ENCODE results near the gene CAPN15. TPM values are rescaled to one million over a fixed set of nuclear protein-coding genes. Genes with fewer than 3 reads are reported as not detected.
A peak's percentile ranks its signal among the peaks of the same experiment; 100 is the strongest.
"Not testable (repeated sequence)": the region's sequence is repeated elsewhere in the genome, so short reads cannot be mapped to it uniquely, and the experiment has no call there.

CAPN15 gene
- total RNA-seq, 1 donor from 2014 or later, result 60.3 TPM

DNA sequence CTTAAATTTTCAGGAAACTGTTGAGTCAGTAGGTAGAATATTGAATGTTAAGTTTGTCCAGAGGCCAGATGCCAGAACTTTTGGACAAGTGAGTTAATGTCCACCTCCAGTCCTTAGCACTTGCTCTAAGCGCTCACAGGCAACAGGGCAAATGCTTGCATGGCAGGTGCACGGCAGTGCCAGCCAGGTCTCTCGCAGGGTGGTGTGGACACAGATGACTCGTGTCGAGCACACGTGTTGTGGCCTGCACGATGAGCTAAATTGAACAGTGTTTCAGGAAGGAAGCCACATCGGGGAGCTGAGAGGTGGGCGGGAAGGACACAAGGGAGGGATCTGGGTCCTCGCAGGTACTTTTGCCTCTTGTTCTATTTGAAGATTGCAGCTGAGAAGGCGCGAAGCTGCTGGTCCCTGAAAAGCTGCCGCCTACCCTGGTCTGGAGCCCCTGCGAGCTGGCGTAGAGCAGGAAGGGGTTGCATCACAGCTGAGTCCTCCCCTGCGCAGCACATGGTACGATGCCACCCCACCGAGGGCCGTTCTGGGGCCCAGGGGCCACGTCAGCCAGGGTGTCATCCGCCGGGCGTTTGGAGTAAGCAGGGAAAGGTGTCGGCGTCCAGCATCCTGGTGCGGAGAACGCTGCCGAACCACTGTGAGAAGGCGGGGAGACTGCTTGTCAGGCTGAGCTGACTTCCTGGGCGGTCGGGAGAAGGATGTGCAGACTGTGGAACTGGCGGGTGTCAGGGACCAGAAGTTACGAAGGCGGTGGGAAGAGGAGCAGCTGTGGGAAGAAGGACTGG, 68.6 kb downstream of the CAPN15 start:
- TF ChIP-seq, protein P1, sequence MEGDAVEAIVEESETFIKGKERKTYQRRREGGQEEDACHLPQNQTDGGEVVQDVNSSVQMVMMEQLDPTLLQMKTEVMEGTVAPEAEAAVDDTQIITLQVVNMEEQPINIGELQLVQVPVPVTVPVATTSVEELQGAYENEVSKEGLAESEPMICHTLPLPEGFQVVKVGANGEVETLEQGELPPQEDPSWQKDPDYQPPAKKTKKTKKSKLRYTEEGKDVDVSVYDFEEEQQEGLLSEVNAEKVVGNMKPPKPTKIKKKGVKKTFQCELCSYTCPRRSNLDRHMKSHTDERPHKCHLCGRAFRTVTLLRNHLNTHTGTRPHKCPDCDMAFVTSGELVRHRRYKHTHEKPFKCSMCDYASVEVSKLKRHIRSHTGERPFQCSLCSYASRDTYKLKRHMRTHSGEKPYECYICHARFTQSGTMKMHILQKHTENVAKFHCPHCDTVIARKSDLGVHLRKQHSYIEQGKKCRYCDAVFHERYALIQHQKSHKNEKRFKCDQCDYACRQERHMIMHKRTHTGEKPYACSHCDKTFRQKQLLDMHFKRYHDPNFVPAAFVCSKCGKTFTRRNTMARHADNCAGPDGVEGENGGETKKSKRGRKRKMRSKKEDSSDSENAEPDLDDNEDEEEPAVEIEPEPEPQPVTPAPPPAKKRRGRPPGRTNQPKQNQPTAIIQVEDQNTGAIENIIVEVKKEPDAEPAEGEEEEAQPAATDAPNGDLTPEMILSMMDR (conservative IDR thresholded peaks at IDR 0.05), result no peak
- Mint-ChIP-seq H3K36me3 (ENCODE audit: low read depth) (peaks cover 6% of the 10 kb centered on the region), H3K27me3 (ENCODE audit: low read depth) (peaks cover 1% of the 10 kb centered on the region), H3K4me3 (no peak overlapping the region), H3K4me1 (peaks cover 9% of the 10 kb centered on the region), H3K9me3 (no peaks in the 10 kb centered on the region), H3K27ac (ENCODE audit: unreplicated experiment) (no peak overlapping the region)
- no peak for DNase-seq (ENCODE audit: low read depth, low spot score)

DNA sequence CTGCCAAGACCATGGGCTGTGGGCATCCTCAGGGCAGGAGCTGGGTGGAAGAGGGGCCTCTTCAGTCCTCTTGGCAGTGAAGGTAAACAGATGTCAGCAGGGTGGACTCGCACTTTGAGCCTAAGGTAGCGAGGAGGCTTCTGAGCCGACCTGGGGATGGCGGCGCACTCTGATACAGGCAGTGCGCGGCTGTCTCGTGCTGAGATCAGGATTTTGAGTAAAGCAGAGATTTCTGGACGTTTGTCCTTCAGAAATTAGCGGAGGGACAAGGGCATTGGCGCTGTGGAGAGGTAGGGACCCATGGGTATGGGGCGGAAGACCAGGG, 69.2 kb downstream of the CAPN15 start:
- peaks cover 8% of the 10 kb centered on the region for H3K36me3 Mint-ChIP-seq (ENCODE audit: low read depth)

DNA sequence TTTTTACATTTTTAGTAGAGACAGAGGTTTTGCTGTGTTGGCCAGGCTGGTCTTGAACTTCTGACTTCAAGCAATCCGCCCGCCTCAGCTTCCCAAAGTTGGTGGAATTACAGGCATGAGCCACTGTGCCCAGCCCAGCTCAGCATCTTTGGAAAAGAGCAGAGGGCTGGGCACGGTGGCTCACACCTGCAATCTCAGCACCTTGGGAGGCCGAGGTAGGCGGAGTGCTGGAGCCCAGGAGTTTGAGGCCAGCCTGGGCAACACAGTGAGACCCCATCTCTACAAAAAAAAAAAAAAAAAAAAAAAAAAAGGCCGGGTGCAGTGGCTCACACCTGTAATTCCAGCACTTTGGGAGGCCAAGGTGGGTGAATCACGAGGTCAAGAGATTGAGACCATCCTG, 70.1 kb downstream of the CAPN15 start:
- H3K27me3 Mint-ChIP-seq (ENCODE audit: low read depth); H3K36me3 Mint-ChIP-seq (ENCODE audit: low read depth); DNase-seq (ENCODE audit: low read depth, low spot score); H3K9me3 Mint-ChIP-seq; H3K4me3 Mint-ChIP-seq; H3K4me1 Mint-ChIP-seq; H3K27ac Mint-ChIP-seq (ENCODE audit: unreplicated experiment): not testable (repeated sequence)

More for the DNA sequence above, 69.2 kb downstream of the CAPN15 start:
- Mint-ChIP-seq H3K4me3 (no peak overlapping the region), H3K4me1 (peaks cover 7% of the 10 kb centered on the region), H3K9me3 (no peaks in the 10 kb centered on the region), H3K27me3 (ENCODE audit: low read depth) (no peaks in the 10 kb centered on the region), H3K27ac (ENCODE audit: unreplicated experiment) (no peak overlapping the region)
- no peak for DNase-seq (ENCODE audit: low read depth, low spot score)
- TF ChIP-seq, protein P1 (conservative IDR thresholded peaks at IDR 0.05), result no peak

DNA sequence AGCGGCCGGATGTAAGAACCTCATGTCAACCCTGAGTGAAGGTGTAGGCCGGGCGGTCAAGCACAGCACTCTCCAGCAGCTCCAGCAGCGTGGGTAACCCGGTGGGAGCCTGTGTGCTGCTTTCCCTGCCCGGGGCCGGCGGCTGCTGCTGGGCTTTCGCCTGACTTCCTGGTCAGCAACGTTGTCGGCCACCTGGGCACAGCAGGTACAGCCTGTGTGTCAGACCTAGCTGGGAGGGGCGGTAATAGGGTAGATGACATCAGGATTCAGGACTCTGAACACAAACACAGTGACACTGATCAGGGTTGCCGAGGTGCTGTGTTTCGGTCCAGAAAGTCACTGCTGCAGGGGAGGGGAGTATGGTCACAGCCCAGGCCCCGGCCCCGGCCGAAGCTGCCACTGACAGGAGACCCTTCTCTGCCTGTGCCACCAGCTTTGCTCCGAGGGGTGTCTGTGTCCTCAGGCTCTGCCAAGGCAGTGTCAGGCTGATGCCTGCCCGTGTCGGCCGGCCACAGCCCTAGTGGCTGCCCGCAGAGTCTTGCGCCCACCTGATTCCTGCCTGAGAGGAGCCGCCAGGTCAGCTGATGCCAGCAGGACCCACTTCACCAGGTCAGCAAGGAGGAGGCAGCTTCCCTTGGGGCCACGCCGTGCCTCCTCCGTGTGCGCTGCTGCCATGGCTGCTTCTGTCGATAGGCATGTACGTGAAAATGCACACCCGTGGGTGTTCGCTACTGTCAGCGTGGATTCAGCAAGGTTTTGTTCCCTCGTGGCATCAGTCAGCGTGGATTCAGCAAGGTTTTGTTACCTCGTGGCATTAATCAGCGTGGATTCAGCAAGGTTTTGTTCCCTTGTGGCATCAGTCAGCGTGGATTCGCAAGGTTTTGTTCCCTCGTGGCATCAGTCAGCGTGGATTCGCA, 71.6 kb downstream of the CAPN15 start:
- H3K27me3 Mint-ChIP-seq (ENCODE audit: low read depth), result no peaks in the 10 kb centered on the region
- H3K27ac Mint-ChIP-seq (ENCODE audit: unreplicated experiment), result no peak overlapping the region
- H3K4me3 Mint-ChIP-seq, result no peak overlapping the region
- peaks cover 14% of the 10 kb centered on the region for H3K36me3 Mint-ChIP-seq (ENCODE audit: low read depth)
- H3K9me3 Mint-ChIP-seq, result no peaks in the 10 kb centered on the region
- DNase-seq (ENCODE audit: low read depth, low spot score), result no peak
- peaks cover 4% of the 10 kb centered on the region for H3K4me1 Mint-ChIP-seq
- TF ChIP-seq, protein P1 (conservative IDR thresholded peaks at IDR 0.05), result no peak

DNA sequence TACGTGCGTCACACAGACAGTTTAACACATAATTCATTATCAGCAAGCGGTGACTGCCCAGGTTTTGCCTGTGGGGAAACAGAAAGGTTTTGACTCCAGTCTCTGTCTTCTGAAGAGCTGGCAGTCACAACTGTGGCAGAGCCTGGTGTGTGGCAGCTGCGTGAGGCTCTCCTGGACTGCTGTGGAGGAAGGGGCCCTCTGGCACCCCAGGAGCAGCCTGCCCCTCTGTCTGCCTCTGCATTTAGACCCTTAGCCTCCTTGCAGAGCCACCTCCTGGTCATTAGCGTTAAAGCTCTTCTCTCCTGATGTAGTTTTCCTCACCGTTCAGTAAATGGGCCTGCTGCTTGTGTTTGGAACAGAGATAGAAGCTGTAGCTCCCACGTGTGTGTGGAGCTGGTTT, 73.3 kb downstream of the CAPN15 start:
- Mint-ChIP-seq H3K36me3 (ENCODE audit: low read depth) (peaks cover 25% of the 10 kb centered on the region), H3K4me3 (no peak overlapping the region), H3K27ac (ENCODE audit: unreplicated experiment) (no peak overlapping the region), H3K27me3 (ENCODE audit: low read depth) (no peaks in the 10 kb centered on the region), H3K4me1 (peaks cover 4% of the 10 kb centered on the region), H3K9me3 (peaks cover 3% of the 10 kb centered on the region)
- TF ChIP-seq, protein P1 (conservative IDR thresholded peaks at IDR 0.05), result peak; percentile 41
- DNase-seq (ENCODE audit: low read depth, low spot score), result no peak

DNA sequence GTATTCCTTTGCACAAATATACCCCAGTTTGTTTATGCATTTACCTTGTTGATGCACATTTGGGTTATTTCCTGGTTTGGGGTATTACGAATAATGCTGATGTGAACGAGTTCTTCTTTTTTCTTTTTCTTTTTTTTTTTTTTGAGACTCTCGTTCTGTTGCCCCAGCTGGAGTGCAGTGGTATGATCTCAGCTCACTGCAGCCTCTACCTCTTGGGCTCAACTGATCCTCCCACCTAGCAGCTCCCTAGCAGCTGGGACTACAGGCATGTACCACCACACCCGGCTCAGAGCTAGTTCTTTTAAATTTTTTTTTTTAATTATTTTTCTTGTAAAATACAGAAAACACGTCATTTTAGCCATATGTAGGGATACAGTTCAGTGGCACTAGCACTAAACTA, 76.4 kb downstream of the CAPN15 start:
- H3K9me3 Mint-ChIP-seq, result peaks cover 3% of the 10 kb centered on the region
- no peak overlapping the region for H3K27ac Mint-ChIP-seq (ENCODE audit: unreplicated experiment)
- H3K4me1 Mint-ChIP-seq, result peaks cover 4% of the 10 kb centered on the region
- peaks cover 23% of the 10 kb centered on the region for H3K36me3 Mint-ChIP-seq (ENCODE audit: low read depth)
- no peak for DNase-seq (ENCODE audit: low read depth, low spot score)
- TF ChIP-seq, protein P1 (conservative IDR thresholded peaks at IDR 0.05), result no peak
- no peak overlapping the region for H3K4me3 Mint-ChIP-seq
- H3K27me3 Mint-ChIP-seq (ENCODE audit: low read depth), result no peaks in the 10 kb centered on the region

Measured in neural crest cell (in vitro differentiated cells).